OCI-LY7 (cell line): ENCODE data around the gene WDR43.

Source experiments
- EZH2phosphoT487 ChIP-seq: fragments of 200-600 bp; sonication (generic); IDR thresholded peaks from 2 replicates; pipeline ENCODE4 v1.6.1; 2018; ENCODE audit warnings: low read depth, borderline replicate concordance, mild to moderate bottlenecking, mixed run types, antibody characterized with exemption, low read length, moderate library complexity, mixed read lengths
- TF ChIP-seq, protein P1 (sequence below): fragments of 200-600 bp; sonication (generic); conservative IDR thresholded peaks from 2 replicates; pipeline ENCODE4 v1.5.1; 2014; ENCODE audit warnings: mild to moderate bottlenecking, antibody characterized with exemption, low read length, moderate library complexity, mixed read lengths

DNA sequence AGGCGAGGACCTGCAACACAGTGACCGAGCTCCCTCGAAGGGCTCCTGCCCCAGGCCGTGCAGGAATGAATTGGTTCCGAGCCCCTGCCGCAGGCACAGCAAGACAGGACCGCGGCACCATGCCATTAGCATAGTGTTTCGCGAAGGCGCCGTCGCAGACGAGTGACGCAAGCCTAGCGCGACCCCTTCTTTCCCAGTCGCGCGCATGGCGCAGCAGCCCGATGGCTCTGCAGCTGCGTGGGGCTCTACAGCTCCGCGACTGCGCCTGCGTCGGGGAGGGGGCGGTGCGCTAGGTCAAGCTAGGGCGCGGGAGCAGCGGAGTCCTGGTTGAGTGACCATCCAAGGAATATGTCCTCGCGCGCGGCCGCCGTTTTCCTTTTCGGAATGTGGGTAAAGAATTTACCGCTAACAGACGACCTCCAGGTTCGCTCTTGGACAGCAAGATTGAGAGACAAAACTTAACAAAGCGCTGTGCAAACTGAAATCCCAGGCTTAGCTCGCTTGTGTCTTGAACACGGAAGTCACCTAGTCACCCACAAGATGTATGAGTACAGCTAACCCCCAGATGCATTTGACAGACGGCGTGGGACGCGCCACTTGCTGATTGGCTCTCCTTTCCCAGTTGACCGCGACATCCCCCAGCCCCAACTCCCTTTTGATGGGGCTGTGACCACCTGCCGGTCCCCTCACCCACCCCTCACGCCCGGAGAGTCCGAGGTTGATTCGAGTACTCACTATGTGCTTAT, 24.1 kb upstream of the WDR43 start, which contains the start of gene TRMT61B:
- TF ChIP-seq, protein P1, sequence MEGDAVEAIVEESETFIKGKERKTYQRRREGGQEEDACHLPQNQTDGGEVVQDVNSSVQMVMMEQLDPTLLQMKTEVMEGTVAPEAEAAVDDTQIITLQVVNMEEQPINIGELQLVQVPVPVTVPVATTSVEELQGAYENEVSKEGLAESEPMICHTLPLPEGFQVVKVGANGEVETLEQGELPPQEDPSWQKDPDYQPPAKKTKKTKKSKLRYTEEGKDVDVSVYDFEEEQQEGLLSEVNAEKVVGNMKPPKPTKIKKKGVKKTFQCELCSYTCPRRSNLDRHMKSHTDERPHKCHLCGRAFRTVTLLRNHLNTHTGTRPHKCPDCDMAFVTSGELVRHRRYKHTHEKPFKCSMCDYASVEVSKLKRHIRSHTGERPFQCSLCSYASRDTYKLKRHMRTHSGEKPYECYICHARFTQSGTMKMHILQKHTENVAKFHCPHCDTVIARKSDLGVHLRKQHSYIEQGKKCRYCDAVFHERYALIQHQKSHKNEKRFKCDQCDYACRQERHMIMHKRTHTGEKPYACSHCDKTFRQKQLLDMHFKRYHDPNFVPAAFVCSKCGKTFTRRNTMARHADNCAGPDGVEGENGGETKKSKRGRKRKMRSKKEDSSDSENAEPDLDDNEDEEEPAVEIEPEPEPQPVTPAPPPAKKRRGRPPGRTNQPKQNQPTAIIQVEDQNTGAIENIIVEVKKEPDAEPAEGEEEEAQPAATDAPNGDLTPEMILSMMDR, result no peak
- no peak for TF ChIP-seq EZH2phosphoT487
